ENCODE measurements around the gene ERC2. TPM values are rescaled to one million over a fixed set of nuclear protein-coding genes. Genes with fewer than 3 reads are reported as not detected.

ERC2 gene
- total RNA-seq, 1 donor from 2014 or later: under 0.01 TPM

DNA sequence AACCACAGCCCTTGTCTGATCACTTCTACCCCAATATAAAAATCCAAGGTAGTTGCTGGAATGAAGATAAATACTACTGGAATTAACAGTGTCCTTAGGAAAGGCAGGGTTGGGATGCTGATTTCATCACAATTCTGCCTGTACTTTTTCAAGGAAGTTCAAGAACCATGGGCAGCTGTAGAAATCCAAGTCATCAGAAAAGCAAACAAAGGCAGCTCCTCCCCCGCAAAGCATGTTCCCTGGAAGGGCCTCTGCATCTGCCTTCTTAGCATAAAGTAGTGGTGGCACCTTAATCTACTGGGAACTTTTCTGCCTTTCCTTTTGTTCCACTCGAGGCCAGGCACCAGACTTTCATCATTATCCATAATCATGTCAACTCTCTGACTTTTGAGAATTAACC, 54.4 kb downstream of the ERC2 start:
- DNase-seq (ENCODE audit: low read depth): peak; percentile 69
- no peak for FAIRE-seq
- TF ChIP-seq, protein P1, sequence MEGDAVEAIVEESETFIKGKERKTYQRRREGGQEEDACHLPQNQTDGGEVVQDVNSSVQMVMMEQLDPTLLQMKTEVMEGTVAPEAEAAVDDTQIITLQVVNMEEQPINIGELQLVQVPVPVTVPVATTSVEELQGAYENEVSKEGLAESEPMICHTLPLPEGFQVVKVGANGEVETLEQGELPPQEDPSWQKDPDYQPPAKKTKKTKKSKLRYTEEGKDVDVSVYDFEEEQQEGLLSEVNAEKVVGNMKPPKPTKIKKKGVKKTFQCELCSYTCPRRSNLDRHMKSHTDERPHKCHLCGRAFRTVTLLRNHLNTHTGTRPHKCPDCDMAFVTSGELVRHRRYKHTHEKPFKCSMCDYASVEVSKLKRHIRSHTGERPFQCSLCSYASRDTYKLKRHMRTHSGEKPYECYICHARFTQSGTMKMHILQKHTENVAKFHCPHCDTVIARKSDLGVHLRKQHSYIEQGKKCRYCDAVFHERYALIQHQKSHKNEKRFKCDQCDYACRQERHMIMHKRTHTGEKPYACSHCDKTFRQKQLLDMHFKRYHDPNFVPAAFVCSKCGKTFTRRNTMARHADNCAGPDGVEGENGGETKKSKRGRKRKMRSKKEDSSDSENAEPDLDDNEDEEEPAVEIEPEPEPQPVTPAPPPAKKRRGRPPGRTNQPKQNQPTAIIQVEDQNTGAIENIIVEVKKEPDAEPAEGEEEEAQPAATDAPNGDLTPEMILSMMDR (IDR thresholded peaks at IDR 0.05; ENCODE audit: insufficient read depth, low read length, severe bottlenecking): no peak

DNA sequence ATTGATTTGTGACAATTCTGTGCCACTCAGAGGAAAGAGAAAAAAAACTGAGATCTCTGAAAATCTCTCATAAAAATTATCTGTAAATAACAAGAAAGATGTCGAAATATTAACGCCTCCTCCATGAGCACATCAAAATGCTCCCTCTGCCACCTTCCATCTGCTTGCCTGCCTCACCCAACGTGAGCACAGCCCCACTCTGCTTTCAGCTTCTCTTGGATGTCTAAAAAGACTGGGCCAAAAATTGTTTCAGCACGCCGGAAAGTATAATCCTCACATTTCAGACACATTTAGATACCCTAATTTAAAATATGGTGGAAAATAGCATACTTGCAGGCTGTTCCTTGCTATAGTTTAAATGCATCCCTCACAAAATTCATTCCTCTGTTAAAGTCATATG, 57.1 kb downstream of the ERC2 start:
- H3K4me3 ChIP-seq (ENCODE audit: low read depth, low read length): no peak overlapping the region
- DNase-seq (ENCODE audit: low read depth): no peak
- peaks cover 3% of the 10 kb centered on the region for H3K27me3 ChIP-seq (ENCODE audit: control insufficient read depth, insufficient read depth, low read length)

More for the DNA sequence above, 54.4 kb downstream of the ERC2 start:
- Histone ChIP-seq H3K36me3 (ENCODE audit: control insufficient read depth, insufficient read depth, low read length) (no peaks in the 10 kb centered on the region), H3K4me3 (ENCODE audit: low read depth, low read length) (no peak overlapping the region), H3K27me3 (ENCODE audit: control insufficient read depth, insufficient read depth, low read length) (no peaks in the 10 kb centered on the region)

DNA sequence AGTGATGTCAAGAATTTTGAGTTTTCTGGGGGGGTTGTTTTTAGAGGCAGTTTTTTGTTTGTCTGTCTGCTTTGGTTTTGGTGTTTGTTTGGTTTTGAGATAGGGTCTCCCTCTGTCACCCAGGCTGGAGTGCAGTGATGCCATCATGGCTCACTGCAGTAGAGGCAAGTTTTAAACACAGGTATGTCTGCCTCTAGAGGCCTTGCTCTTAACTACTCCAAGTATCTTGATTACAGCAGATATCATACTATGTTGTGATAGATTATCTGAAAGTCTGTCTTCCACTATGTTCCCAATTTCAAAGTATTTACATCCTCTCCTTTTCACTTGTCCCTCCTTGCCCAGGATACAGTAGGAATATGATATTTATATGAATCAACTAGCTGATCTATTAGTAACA, 57.7 kb downstream of the ERC2 start:
- FAIRE-seq (no peak), DNase-seq (ENCODE audit: low read depth) (no peak)
- Histone ChIP-seq H3K36me3 (ENCODE audit: control insufficient read depth, insufficient read depth, low read length) (no peaks in the 10 kb centered on the region), H3K27me3 (ENCODE audit: control insufficient read depth, insufficient read depth, low read length) (peaks cover 3% of the 10 kb centered on the region), H3K4me3 (ENCODE audit: low read depth, low read length) (no peak overlapping the region)
- TF ChIP-seq, protein P1 (IDR thresholded peaks at IDR 0.05; ENCODE audit: insufficient read depth, low read length, severe bottlenecking): no peak

More for the DNA sequence above, 57.1 kb downstream of the ERC2 start:
- no peaks in the 10 kb centered on the region for H3K36me3 ChIP-seq (ENCODE audit: control insufficient read depth, insufficient read depth, low read length)
- FAIRE-seq: no peak
- TF ChIP-seq, protein P1 (IDR thresholded peaks at IDR 0.05; ENCODE audit: insufficient read depth, low read length, severe bottlenecking): no peak

DNA sequence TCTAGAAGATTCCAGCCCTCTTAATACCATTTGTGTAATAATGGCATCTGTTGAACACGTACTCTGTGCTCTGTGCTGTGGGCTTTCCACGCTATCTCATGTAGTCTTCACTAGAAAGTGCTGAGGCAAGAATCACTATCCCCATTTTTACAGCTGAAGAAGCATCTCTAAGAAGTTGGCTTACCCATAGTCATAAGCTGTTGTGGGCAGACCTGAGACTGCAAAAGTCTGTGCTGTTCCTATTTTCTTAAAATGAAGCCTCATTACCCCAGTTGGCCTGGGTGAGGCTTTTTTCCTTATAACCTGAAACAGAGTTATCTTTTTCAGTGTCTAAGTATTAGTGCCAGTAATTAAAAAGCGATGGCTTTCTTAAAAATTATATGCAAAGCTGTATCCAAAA, 58.5 kb downstream of the ERC2 start:
- no peak overlapping the region for H3K4me3 ChIP-seq (ENCODE audit: low read depth, low read length)
- TF ChIP-seq, protein P1 (IDR thresholded peaks at IDR 0.05; ENCODE audit: insufficient read depth, low read length, severe bottlenecking): no peak
- FAIRE-seq: no peak

DNA sequence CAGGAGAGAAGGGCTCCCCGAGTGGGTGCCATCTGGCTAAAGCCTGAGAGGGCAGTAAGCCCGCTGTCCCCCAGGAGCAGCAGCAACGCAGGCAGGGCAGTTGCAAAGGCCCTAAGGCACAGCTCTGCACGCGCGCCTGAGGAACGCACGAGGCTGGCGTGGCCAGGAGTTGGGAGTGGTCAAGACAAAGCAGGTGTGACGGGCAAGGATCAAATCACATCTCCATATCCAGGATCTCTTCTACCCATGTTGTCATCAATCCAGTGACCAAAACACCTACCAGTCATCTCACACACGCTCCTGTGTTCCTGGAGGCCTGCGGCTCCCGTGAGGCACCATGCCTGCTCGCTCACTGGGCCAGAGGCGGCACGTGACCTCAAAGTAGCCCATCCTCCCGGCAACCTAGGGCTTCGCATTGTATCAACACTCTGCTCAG, 59.5 kb downstream of the ERC2 start:
- H3K4me3 ChIP-seq (ENCODE audit: low read depth, low read length): no peak overlapping the region
- FAIRE-seq (peak; percentile 75), DNase-seq (ENCODE audit: low read depth) (no peak)
- peaks cover 3% of the 10 kb centered on the region for H3K27me3 ChIP-seq (ENCODE audit: control insufficient read depth, insufficient read depth, low read length)
- no peaks in the 10 kb centered on the region for H3K36me3 ChIP-seq (ENCODE audit: control insufficient read depth, insufficient read depth, low read length)
- TF ChIP-seq, protein P1 (IDR thresholded peaks at IDR 0.05; ENCODE audit: insufficient read depth, low read length, severe bottlenecking): no peak

More for the DNA sequence above, 58.5 kb downstream of the ERC2 start:
- DNase-seq (ENCODE audit: low read depth): no peak
- no peaks in the 10 kb centered on the region for H3K36me3 ChIP-seq (ENCODE audit: control insufficient read depth, insufficient read depth, low read length)
- peaks cover 3% of the 10 kb centered on the region for H3K27me3 ChIP-seq (ENCODE audit: control insufficient read depth, insufficient read depth, low read length)

DNA sequence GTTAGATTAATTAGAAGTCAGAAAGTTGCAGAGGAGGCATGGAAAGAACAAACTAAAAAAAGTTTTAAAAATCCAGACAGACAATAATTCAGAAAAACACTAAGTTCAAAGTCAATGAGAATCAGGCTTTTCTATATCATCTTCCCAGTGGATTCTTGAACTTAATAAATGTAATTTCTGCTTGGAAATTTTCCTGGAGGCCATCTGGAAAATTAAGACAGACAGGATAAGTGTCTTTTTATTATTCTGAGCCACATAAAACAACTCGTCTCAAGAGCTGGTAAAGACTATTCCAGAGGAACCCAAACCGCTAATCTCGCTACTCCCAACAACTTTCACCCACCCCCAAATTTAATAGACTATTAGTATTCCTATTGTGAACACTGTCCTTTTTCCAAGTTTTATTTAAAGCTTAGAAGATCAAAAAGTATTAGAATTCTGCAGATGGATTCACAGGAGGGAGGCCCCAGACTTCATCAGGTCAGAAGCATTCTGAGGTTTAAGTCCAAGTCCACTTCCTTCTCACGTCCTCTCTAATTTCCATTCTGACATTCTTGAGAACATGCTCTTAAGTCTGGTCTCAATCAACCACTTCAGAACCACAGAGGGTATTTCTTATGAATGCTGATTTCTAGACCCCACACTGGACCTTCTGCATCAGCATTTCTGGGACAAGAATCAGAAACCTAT, 61.3 kb downstream of the ERC2 start:
- TF ChIP-seq, protein P1 (IDR thresholded peaks at IDR 0.05; ENCODE audit: insufficient read depth, low read length, severe bottlenecking): no peak
- Histone ChIP-seq H3K27me3 (ENCODE audit: control insufficient read depth, insufficient read depth, low read length) (peaks cover 3% of the 10 kb centered on the region), H3K4me3 (ENCODE audit: low read depth, low read length) (no peak overlapping the region), H3K36me3 (ENCODE audit: control insufficient read depth, insufficient read depth, low read length) (no peaks in the 10 kb centered on the region)
- FAIRE-seq (no peak), DNase-seq (ENCODE audit: low read depth) (no peak)
